ENCODE data around the gene LRP11.
"Not testable (repeated sequence)": the region's sequence is repeated elsewhere in the genome, so short reads cannot be mapped to it uniquely, and the experiment has no call there.

The LRP11 gene

DNA sequence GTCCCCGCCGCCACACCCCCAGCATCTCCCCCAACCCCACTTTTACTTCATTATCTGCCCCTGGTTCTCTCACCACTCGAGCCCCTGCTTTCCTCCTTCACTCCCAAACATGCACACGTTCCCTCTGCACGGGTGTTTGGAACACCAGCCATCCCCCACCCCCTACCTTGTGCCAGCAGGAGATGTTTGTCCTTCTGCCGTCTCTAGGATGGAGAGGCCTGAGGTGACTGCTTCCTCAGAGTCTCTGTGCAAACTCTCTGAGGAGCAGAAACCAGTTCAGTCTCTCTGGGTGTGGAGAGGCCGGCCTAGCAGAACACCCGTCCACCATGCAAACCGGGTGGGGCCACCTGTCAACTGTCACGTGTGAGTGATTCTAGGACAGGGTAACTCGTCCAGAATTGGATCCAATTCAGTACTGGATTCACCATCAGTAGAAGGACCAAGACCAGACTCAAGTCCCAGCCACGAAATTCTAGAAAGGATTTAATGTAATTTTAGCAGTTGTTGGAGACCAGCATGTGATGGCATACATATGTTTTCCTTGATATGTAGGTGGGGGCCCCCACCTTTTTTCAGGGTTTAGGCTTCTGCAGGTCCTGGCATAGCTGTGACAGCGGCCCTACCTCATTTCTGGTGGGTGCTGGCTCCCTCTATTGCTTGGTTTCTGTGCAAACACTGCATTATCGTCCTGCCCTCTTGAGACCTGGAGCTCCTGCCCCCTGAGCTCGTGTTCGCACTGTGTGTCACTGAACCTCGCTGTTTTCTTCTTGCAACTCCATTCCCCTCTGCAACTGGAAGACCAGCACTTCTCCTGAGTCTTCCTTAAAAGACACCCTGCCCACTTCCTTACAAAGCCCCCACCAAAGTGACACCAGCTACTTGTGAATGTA is 33.9 kb upstream of the LRP11 start, which contains the start of gene RAET1E:
TSS of gene RAET1E (minus strand) at position 259 of the 890 bp plus-strand sequence. CDS start 7,212 bp downstream, outside the sequence.
- DNase-seq = no peak

DNA sequence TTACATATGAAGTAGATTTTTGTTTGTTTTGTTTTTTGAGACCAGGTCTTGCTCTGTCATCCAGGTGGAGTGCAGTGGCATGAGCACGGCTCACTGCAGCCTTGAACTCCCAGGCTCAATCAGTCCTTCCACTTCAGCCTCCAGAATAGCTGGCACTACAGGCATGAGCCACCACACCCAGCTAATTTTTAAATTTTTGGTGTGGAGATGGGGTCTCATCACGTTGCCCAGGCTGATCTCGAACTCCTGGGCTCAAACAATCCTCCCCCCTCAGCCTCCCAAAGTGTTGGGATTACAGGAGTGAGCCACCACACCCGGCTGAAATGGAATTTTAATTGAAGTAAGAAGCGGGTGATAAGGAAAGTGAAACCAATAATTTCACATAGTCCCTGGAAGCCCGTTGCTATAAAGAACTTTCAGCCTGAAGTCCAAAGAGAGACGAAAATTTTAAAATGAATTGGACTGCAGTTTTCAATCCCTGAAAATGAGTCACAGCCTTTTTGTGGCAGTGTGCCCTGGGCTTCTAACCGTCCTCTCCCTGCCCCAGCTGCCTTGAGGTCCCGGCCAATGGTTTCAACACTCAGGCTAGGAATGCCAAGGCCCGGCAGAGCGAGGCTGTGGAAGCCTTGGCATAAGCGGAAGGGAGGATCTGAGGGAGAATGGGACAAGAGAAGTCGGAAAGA is 33.0 kb upstream of the LRP11 start:
- DNase-seq = no peak

DNA sequence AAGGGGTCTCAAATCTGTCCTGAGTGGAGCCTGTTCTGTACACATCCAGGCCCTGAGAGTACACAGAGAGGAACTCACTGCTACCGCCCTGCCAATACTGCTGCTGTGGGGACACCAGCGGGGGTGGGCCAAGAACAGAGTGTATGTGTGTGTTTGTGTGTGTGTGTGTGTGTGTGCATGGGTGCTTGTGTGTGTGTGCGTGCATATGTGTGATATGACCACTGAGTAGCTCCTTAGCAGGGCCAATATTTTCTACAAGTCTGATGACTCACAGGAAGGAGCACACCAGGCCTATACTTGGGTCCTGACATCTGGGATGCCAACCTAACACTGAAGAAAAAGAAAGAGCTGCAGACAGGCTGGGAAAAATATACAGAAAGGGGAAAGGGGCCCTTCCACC is 32.3 kb upstream of the LRP11 start:
- DNase-seq = peak in 1 of 5 donors; percentile 6

DNA sequence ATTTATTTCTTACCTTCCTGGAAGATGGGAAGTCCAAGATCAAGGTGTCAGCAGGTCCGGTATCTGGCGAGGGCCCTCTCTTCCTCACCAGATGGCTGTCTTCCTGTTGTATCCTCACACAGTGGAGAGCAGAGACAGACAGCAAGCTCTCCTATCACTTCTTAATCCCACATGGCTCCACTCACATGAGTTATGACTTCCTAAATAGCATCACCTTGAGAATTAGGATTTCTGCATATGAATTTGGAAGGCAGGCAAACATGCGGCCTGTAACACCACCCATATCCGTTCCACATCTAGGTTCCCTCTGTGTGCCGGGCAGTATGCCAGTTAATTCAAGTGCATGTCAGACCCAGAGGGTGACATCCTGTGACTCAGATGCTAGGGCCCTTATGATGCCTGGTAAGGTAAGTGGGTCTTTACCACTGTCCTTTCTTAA is 31.7 kb upstream of the LRP11 start:
- DNase-seq = peak in 2 of 5 donors; percentile 4 to 57

DNA sequence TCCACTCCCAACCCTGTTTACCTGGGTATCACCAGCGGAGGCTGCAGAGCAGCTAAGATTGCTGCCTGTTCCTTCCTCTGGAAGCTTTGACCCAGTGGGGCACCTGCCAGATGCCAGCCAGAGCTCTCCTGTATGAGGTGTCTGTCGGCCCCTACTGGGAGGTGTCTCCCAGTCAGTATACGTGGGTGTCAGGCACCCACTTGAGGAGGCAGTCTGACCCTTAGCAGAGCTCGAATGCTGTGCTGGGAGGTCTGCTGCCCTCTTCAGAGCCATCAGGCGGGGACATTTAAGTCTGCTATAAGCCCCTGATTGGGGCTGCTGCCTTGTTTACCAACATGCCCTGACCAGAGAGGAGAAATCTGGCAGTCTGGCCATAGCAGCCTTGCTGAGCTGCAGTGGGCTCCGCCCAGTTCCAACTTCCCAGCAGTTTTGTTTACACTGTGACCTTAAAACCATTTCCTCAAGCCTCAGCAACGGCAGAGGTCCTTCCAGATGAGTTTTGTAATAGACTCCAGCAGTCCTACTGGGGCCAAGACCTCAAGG is 31.0 kb upstream of the LRP11 start:
- DNase-seq = peak in 1 of 5 donors; percentile 8

DNA sequence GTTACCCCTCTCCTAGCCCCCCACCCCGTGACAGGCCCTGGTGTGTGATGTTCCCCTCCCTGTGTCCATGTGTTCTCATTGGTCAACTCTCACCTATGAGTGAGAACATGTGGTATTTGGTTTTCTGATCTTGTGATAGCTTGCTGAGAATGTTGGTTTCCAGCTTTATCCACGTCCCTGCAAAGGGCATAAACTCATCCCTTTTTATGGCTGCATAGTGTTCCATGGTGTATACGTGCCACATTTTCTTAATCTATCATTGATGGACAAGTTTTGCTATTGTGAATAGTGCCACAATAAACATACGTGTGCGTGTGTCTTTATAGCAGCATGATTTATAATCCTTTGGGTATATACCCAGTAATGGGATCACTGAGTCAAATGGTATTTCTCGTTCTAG is 27.7 kb upstream of the LRP11 start:
- DNase-seq = not testable (repeated sequence)

DNA sequence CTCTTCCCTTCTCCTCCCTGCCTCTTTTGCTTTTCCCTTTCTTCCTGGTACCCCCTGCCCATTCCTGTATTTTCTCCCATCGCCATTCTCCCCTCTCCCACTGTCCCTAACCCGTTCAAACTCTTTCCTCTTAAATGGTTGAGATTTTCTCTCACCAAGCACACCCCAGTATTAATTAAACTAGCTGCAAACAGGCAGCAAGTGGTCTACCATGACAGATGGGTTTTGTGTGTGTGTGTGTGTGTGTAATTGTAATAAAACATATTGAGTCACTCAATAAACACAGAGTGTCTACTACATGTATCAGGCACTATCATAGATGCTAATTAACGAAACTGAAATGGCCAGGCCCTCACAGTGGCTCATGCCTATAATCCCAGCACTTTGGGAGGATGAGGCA is 27.1 kb upstream of the LRP11 start:
- no peak for DNase-seq

DNA sequence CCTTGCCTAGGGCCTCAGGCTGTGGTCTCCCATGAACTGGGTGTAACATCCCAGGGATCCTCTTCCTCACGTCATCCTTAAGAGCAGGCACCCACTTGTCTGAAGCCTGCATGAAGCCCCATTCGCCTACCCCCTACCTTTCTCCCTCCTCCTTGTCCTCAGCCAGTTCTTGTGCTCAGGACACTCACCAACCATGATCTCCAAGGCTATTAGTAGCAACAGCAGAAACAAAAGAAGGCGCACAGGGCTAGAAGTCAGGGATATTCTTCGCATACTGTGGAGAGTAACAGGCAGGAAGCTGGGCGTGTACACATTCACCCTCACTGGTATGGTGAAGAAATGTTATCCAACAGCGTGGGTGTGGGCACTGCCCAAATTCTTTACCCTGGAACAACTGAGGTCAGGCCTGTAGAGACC is 26.5 kb upstream of the LRP11 start:
- DNase-seq = no peak

DNA sequence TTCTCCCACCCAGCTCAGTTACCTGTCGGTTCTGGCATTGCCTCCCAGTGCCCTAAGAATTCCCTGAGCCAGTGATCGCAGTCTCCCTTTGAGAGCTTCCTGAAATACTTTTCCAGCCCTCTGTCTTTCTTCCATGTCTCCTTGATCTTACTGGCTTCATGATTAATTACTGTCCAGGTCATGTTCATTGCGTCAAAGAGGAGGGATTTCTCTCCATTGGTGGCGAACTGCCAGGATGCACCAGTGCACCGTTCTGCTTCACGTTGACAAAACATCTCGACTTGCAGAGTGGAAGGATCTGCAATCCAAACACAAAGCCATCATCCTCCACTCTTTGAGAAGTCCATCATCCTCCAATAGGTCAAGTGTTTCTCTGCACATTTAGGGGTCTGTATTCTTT is 25.2 kb upstream of the LRP11 start:
- no peak for DNase-seq

DNA sequence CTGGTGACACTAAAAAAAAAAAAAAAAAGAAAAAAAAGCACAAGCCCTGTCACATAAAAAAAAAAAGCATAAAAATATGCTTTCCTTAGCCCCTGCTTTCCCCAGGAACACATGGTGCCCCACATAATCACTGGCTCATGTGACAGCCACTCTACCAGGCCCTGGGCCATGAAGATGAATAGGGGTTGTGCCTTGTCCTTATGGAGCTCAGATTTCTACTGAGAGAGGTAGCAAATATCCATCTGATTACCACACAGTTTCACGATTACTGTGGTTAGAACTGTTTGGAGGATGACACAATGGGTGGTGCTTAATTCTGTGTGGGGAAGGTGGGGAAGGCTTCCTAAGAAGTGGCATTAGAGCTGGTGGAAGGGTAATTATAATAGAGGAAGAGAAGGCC is 24.5 kb upstream of the LRP11 start:
- DNase-seq = no peak

DNA sequence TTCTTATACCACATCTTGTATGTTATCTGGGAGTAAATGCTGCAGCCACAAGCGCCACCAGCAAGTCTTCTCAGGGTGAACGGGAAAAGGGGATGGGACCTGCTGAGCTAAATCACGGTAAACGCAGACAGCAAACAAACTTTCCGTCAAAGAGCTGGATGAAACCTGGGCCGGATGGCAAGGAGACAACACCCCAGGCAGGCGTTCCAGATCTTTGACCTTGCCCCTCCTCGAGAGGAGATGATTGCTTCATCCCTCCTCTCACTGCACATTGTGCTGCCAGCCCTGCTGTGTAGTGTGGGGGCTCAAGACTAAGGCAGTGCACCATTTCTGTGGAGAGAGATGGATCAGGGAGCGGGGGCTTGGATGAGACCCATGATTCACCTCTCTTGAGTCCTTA is 23.9 kb upstream of the LRP11 start:
- no peak for DNase-seq

DNA sequence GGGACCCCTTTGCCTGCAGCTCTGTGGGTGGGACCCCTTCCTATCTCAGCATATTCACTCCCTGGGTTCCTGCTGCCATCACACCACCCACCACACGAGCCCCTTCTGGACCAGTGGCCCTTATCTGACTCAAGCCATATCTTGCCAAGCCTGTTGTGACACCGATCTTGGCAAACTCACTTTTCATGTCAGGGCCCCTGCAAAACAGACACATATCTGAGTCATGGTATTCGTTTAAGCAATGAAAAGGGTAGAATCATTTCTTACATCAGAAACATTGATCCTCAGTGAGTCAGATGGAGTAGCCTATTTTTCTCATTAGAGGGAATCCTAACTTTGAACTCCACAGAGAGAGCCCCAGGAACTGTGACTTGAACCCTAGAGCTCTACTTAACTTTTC is 23.2 kb upstream of the LRP11 start:
- DNase-seq = no peak

DNA sequence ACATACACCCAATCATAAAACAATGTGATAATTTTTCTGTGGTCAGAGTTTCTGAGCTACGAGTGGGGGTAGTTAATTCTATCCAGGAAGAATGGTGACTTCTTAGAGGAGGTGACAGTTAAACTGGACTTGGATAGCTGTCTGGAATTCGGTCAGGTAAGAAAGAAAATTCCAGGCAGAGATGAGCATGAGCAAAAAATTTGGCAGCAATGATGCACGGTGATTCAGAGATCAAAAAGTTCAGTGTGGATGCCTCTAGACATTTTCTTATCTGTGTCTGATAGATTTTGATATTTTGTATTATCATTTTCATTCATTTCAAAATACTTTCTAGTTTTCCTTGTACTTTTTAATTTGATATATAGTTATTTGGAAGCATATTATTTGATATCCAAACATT is 21.7 kb upstream of the LRP11 start:
- DNase-seq = no peak

DNA sequence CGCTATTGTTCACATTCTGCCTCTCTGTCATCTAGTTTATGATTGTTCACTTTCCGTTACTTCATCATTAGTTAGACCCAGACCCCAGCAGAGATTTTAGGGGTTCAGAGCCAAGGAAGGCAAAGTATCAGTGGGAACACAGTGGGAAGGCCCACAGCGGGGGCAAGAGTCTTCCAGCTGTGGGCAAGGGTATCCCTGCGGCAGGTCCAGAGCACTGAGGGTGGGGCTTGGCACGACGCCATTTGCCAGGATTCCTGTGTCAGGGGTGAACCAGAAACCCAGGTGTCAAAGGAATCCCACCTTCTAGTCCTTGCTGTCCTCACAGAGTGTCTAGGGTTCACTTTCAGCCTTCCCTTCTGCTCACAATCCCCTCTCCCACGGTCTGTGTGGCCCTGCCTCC is 20.5 kb upstream of the LRP11 start:
- no peak for DNase-seq

DNA sequence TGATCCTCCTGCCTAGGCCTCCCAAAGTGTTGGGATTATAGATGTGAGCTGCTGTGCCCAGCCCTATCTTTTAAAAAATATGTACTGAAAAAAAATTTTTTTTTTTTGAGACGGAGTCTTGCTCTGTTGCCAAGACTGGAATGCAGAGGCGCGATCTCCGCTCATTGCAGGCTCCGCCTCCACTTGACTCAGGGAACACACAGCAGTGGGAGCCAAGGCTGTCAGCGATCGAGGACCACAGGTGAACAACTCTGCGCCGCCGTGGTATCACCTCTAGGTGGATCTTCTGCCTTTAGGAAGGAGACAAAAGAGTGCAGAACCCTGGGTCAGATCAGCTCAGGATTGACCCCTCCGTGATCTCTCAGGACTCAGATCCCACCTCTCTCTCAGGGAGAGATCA is 20.1 kb upstream of the LRP11 start:
- no peak for DNase-seq

DNA sequence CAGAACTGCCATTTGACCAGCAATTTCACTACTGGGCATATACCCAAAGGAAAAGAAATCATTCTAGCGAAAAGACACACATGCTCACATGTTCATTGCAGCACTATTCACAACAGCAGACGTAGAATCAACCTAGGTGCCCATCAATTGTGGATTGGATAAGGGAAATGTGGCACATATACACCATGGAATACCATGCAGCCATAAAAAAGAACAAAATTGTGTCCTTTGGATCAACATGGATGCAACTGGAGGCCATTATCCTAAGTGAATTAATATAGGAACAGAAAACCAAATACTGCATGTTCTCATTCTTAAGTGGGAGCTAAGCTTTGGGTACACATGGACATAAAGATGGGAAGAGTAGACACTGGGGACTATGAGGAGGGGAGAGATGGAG is 17.7 kb upstream of the LRP11 start:
- DNase-seq = no peak

DNA sequence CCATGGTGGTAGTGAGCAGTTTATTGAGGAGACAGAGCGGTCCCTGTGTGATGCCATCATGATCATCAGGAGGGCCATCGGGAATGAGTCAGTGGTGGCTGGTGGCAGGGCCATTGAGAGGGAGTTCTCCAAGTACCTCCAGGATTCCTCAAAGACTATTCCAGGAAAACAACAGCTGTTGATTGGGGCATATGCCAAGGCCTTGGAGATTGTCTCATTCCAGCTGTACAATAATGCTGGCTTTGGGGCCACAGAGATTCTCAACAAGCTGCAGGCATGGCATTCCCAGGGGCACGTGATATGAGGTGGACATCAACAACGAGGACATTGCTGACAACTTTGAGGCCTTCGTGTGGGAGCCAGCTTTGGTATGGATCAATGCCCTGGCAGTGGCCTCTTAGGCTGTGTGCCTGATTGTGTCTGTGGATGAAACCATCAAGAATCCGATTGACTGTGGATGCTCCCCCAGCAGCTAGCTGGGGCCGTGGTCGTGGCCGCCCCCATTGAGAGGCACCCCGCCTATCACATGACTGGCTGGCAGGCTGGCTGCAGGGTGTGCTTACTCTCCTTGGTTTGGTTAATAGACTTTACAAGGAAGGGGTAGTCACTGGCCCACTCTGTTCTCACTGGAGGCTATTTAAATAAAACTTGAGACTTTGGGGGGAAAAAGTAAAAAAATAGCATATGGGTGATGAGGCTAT is 17.1 kb upstream of the LRP11 start:
- no peak for DNase-seq

DNA sequence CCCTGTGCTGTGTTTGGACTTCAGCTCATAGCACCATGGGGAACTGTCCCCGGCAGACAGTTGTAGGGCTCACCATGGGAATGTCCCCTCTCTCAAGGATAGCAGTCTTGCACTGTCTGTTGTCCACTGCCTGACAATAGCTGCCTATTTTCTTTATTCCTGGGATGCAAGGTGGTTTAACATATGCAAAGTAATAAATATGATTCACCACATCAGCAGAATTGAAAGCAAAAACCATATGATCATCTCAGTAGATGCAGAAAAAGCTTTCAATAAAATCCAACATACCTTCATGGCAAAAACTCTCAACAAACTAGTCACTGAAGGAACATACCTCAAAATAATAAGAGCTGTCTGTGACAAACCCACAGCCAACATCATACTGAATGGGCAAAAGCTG is 13.5 kb upstream of the LRP11 start:
- no peak for DNase-seq

DNA sequence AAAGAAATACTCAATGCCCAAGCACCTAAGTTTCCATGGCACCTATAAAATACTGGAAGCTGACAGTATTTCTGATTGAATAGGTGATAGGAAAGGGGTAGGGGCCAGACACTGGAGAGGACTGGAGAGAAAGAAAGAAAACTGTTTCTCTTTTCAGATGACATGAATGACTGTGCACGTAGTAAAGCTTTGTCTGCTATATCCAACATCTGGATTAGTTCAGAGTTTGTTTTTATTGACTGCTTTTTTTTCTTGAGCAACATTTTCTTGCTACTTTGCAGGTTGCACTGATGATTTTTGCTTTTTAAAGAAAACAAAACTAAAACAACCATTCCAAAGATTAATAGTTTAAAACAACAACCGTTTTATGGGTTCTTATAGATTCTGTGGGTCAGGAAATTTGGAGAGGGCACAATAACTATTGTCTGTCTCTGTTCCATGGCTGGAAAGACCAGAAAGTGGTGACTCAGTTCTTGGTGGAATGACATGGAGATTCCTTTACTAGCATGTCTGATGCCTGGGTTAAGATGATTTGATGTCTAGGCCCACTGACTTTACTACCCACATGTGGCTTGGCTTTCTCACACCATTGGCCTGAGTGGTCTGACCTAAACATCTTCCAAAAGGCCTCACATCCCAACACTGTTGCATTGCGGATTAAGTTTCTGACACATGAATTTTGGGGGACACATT is 12.2 kb upstream of the LRP11 start:
- DNase-seq = no peak

DNA sequence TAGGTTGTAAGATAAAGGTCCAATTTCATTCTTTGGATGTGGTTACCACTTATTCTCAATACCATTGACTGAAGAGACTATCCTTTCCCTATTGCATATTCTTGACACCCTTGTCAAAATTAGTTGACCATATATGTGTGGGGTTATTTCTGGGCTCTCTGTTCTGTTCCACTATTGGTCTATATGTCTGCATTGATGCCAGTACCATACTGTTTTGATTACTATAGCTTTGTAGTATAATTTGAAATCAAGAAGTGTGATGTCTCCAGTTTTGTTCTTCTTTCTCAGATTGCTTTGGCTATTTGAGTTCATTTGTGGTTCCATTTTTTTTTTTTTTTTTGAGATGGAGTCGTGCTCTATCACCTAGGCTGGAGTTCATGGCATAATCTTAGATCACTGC is 8.1 kb upstream of the LRP11 start:
- DNase-seq = no peak

DNA sequence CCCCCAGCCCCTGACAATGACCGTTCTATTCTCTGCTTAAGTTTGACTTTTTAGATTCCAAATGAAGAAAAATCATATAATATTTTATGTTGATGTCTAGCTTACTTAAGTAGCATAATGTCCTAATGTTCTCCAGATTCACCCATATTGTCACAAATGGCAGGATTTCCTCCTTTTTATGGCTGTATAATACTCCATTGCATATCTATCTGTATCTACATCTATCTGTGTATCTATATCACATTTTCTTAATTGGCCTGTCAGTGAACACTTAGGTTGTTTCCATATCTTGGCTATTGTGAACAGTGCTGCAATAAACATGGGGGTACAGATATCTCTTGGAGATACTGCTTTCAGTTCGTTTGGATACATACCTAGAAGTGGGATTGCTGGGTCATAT is 7.0 kb upstream of the LRP11 start:
- no peak for DNase-seq

DNA sequence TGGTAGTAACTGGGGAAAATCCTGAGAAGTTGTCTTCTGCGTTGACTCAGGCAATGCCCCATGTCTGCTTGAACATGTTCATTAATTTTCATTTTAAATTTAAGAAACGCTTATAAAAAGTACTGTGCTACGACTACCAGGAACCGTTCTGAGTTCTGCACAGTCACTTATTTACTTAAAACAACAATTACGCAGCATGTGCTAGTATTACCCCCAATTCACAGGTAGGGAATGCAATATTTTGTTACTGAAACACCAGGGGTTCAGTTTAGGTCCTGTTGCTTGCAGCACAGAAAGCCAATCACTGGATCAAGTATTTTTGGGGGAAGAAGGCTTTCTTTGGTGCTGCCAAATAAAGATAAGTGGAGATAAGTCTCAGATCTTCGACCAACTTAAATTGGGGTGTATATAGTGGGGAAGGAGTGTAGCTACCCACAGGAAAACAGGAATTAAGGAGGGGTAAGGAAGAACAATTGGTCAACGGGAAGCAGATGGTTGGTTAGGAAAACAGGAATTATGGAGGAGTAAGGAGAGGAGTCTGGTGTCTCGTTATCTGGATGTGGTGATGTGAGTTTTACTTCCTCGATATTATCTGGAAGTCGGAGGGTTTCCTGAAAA is 5.2 kb upstream of the LRP11 start:
- DNase-seq = no peak

All from T-helper 1 cell (primary cell).